SK-N-SH treated with all-trans-retinoic acid at 6 μM for 48 hours (cell line): Measurements from ENCODE around the gene TIGD3.

Experiments
- ARNTL ChIP-seq: fragments of 450-650 bp; formaldehyde crosslinking; IDR thresholded peaks from 2 replicates; pipeline ENCODE4 v1.5.0; 2020; ENCODE audit warnings: low read depth, mild to moderate bottlenecking, moderate library complexity, borderline replicate concordance
- ISL1 ChIP-seq: fragments of 250-450 bp; sonication (Bioruptor Pico); IDR thresholded peaks from 2 replicates; pipeline ENCODE4 v2.1.2; 2022; ENCODE audit warnings: mild to moderate bottlenecking, moderate library complexity
- SNAI2 ChIP-seq: fragments of 250-450 bp; sonication (Bioruptor Pico); IDR thresholded peaks from 2 replicates; pipeline ENCODE4 v1.5.0; 2020; ENCODE audit warnings: mild to moderate bottlenecking, moderate library complexity
- TCF4 ChIP-seq: fragments of 250-450 bp; sonication (Bioruptor Pico); IDR thresholded peaks from 2 replicates; pipeline ENCODE4 v1.8.0; 2021; ENCODE audit warnings: mild to moderate bottlenecking, moderate library complexity, borderline replicate concordance
- ZC3H10 ChIP-seq: fragments of 250-450 bp; sonication (Bioruptor Pico); IDR thresholded peaks from 2 replicates; pipeline ENCODE4 v1.5.1; 2021; ENCODE audit warnings: mild to moderate bottlenecking, moderate library complexity
- TF ChIP-seq, protein P1 (sequence below): fragments of 250-450 bp; sonication (Bioruptor Pico); IDR thresholded peaks from 2 replicates; pipeline ENCODE4 v1.5.0; 2020; ENCODE audit warnings: mild to moderate bottlenecking, moderate library complexity

DNA sequence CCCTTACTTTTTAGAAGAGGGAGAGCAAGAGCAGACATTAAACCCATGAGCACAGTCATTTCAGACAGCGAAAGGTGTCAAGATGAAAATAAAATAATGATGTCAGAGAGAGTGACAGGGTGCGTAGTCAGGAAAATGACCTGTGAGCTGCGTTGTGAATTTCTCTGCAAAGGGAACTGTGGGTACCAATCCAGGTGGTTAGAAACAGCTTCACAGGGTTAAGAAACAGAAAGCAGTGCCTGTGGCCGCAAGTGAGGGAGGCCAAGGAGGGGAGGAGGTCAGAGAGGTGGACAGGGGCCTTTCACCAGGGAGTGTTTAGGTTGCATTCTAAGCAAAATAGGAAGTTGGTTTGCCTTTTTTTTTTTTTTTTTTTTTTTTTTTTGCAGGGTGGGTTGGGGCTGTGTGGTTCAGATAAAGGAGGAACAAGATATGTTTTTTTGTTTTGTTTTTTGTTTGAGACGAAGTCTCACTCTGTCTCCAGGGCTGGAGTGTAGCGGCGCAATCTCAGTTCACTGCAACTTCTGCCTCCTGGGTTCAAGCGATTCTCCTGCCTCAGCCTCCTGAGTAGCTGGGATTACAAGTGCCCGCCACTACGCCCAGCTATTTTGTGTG, 7.9 kb downstream of the TIGD3 start:
- TF ChIP-seq ARNTL, result no peak
- TF ChIP-seq, protein P1, sequence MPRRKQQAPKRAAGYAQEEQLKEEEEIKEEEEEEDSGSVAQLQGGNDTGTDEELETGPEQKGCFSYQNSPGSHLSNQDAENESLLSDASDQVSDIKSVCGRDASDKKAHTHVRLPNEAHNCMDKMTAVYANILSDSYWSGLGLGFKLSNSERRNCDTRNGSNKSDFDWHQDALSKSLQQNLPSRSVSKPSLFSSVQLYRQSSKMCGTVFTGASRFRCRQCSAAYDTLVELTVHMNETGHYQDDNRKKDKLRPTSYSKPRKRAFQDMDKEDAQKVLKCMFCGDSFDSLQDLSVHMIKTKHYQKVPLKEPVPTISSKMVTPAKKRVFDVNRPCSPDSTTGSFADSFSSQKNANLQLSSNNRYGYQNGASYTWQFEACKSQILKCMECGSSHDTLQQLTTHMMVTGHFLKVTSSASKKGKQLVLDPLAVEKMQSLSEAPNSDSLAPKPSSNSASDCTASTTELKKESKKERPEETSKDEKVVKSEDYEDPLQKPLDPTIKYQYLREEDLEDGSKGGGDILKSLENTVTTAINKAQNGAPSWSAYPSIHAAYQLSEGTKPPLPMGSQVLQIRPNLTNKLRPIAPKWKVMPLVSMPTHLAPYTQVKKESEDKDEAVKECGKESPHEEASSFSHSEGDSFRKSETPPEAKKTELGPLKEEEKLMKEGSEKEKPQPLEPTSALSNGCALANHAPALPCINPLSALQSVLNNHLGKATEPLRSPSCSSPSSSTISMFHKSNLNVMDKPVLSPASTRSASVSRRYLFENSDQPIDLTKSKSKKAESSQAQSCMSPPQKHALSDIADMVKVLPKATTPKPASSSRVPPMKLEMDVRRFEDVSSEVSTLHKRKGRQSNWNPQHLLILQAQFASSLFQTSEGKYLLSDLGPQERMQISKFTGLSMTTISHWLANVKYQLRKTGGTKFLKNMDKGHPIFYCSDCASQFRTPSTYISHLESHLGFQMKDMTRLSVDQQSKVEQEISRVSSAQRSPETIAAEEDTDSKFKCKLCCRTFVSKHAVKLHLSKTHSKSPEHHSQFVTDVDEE (CRISPR knock-in tag), result no peak
- TF ChIP-seq ZC3H10 (CRISPR knock-in tag), result no peak
- TF ChIP-seq SNAI2 (CRISPR knock-in tag), result no peak
- TF ChIP-seq ISL1, result no peak
- TF ChIP-seq TCF4 (CRISPR knock-in tag), result no peak
